ENCODE results near the gene ASCC1. TPM values are rescaled to one million over a fixed set of nuclear protein-coding genes. Genes with fewer than 3 reads are reported as not detected.
A peak's percentile ranks its signal among the peaks of the same experiment; 100 is the strongest.

The ASCC1 gene
- total and polyA plus RNA-seq, 2 of the 13 experiments (the other 11 are each of a cell fraction or from before 2014, with no cell fraction given): 21.6 to 30.1 TPM

GRCh38 chr10:72088889-72089575 lies 127.0 kb downstream of the ASCC1 start:
- H3K4me2 ChIP-seq (ENCODE audit: low read depth, low read length): peak overlapping the region; percentile 91
- no peak overlapping the region for H3K27ac ChIP-seq (ENCODE audit: extremely low read length, insufficient read depth, low read length)
- peak overlapping the region; percentile 51 to 70 (median 57) for H3K4me3 ChIP-seq (replicated peaks in 1 of 3; ENCODE audit: insufficient read depth in 1 of 3, low read depth in 2 of 3, low read length in 3 of 3)
- CTCF ChIA-PET (ENCODE audit: low intra/inter-chr PET ratio, low total read pairs): no interaction called here
- H3K36me3 ChIP-seq (replicated peaks in 1 of 2; ENCODE audit: control insufficient read depth in 1 of 2, insufficient read depth in 2 of 2, low read length in 2 of 2): no peaks in the 10 kb centered on the region
- H3K4me1 ChIP-seq (ENCODE audit: insufficient read depth, low read length): peaks cover 76% of the 10 kb centered on the region
- H3K79me2 ChIP-seq (ENCODE audit: insufficient read depth, low read length): no peaks in the 10 kb centered on the region
- BruUV-seq (replicated peaks): no TSS peak
- peak overlapping the region; percentile 15; the same call in 1 of the 2 replicates for H3K9ac ChIP-seq (ENCODE audit: insufficient read depth, low read depth, low read length)
- no peaks in the 10 kb centered on the region for H3K9me3 ChIP-seq (ENCODE audit: low read length)
- in situ Hi-C loops (cut with HindIII; ENCODE audit: extremely low pct_ligation_motif_present, low pct_unique_long_range_greater_than_20kb): loop anchor here (25.0 kb wide), 1 partner anchor 248 kb away; no protein-coding TSS in a partner anchor
- H3K27me3 ChIP-seq (ENCODE audit: control insufficient read depth in 1 of 2, insufficient read depth in 2 of 2, low read length in 2 of 2): peaks cover 0 to 25% of the 10 kb centered on the region in 2 experiments; a peak in 2 of 5 replicates
- intact Hi-C loops (cut with micrococcal nuclease; ENCODE audit: unreplicated experiment): no loop called here
- no peaks in the 10 kb centered on the region for H4K20me1 ChIP-seq (ENCODE audit: insufficient read depth, low read length)
- WGBS (ENCODE audit: low lambda C conversion rate): 3% methylated on average over 8 of the region's 14 CpGs
- peak; percentile 49 for ATAC-seq
- peak; percentile 42 for FAIRE-seq
- H2AFZ ChIP-seq (ENCODE audit: low read length): peak overlapping the region; percentile 9
- DNase-seq (ENCODE audit: low spot score): peak; percentile 42
- POLR2A ChIA-PET: no interaction called here
- TF ChIP-seq HOXA3 (CRISPR knock-in tag; IDR thresholded peaks at IDR 0.05): peak; percentile 30; the same call in 1 of the 2 replicates
- 0 out of 2 replicates have a peak, but pooled peaks have one; percentile 42 for TF ChIP-seq ZNF800 (CRISPR knock-in tag; IDR thresholded peaks at IDR 0.05)
- TF ChIP-seq ARID5B (CRISPR knock-in tag; IDR thresholded peaks at IDR 0.05): peak; percentile 42
- peak; percentile 39 for TF ChIP-seq FOSL2 (CRISPR knock-in tag; IDR thresholded peaks at IDR 0.05)
- TF ChIP-seq ZNF451 (CRISPR knock-in tag; IDR thresholded peaks at IDR 0.05): no peak
- no peak for TF ChIP-seq ZNF318 (CRISPR knock-in tag; IDR thresholded peaks at IDR 0.05)
- TF ChIP-seq MLX (CRISPR knock-in tag; IDR thresholded peaks at IDR 0.05): no peak
- no peak for TF ChIP-seq ZNF552 (CRISPR knock-in tag; IDR thresholded peaks at IDR 0.05; ENCODE audit: borderline replicate concordance)

Data from HepG2 (cell line).